Measurements from ENCODE around the gene SAG.

Gene SAG

GRCh38 chr2:233290051-233290845, 17.4 kb upstream of the SAG start:
- DNase-seq, result no peak

DNA sequence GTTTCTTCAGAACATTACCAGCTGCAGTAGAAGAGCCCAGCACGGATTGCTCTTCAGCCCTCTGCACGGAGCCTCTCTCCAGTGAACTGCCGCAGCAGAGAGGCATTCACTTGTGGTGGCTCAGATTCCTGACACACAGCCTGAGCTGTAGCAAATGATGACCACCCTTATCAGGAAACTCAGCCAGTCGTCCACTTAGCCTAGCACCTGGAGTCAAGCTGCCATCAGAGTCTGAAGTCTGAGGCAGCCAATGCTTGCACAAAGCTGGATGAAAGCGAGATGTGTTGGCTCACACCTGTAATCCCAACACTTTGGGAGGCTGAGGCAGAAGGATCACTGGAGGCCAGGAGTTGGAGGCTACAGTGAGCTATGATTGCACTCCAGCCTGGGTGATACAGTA, 11.7 kb upstream of the SAG start:
- DNase-seq, result no peak

DNA sequence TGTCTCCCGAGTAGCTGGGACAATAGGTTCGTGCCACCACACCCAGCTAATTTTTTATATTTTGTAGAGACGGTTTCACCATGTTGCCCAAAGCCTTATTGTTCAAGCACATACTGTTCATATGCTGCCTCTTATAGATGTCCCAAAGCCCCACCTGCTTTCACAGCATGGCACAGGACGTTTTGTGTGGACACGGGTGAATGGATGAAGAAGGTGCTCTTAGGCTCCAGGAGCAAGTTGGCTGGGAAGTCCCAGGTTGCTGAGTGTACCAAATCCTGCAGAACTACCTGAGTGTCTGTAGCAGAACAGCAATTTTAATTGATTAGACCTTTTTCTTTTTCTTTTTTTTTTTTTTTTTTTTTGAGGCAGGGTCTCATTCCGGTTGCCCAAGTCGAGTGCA, 10.5 kb upstream of the SAG start:
- no peak for DNase-seq

DNA sequence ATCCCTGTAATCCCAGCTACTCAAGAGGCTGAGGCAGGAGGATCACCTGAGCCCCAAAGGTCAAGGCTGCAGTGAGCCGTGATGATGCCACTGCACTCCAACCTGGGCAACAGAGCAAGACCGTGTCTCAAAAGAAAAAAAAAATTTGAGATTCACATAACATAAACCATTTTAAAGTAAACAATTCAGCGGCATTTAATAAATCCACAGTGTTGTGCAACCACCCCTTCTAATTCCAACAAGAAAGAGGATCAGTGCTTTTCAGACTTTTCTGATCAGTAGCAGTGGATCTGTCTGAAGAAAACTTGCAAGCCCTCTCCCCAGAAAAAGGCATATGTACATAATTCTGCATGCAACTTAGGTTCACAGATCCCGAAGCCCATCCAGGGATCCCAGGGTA, 7.2 kb upstream of the SAG start:
- no peak for DNase-seq

DNA sequence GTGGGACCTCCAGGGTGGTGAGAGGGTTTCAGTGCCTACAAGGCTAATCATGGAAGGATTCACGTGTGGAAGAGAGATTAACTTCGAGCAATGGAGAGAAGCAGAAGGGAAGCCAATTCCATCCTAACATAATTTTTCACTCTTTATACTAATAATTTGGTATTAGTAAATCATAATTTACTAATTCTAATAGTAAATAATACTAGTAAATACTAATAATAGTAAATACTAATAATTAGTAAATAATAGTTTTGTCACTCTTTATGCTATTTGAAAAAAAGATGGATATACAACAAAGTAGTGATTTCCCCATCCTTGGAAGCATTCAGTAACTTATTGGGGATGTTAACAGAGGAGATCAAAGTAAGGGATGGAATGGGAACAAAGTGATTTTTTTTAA, 6.4 kb upstream of the SAG start:
- no peak for DNase-seq

- DNase-seq, result no peak
These were observed 5.8 kb upstream of the SAG start for GRCh38 chr2:233301811-233302210.

DNA sequence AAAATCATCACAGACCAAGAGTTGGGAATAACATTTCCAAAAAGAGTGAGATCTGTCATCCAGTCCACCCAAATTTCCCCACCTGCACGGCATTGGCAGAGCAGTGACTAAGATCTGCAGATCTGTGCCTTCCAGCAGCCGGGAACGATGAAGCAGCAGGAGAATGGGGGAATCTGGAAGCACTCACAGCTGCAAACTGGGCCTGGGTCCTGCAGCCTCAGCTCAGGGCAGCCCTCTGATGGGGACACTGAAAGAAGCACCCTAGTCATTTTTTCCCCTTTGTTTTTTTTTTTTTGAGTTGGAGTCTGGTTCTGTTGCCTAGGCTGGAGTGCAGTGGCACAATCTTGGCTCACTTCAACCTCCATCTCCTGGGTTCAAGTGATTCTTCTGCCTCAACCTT, 4.4 kb upstream of the SAG start:
- DNase-seq, result no peak

GRCh38 chr2:233311241-233311926, 3.8 kb downstream of the SAG start:
- DNase-seq, result no peak

GRCh38 chr2:233312874-233313273, 5.3 kb downstream of the SAG start:
- no peak for DNase-seq

GRCh38 chr2:233314180-233314925, 6.7 kb downstream of the SAG start:
- DNase-seq, result no peak

- DNase-seq, result no peak
These were observed 9.8 kb downstream of the SAG start for GRCh38 chr2:233317196-233317943.

DNA sequence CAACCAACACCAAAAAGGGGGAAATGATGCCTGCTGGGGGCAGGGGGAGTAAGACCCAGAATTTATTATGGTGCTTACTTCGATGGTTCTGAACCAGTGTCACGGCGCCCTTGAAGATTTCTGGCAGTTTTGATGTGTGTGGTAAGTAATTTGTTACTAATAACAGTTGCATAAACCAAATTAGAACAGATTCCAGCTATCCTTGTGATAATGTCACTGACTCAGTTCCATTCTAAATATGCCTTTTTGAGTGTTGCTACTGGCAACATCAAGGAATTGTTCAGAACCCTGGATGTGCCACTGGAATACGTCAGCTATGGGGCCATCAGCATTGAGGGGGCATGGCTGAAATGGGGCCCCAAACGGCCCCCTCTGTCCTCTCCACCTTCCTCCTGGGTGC, 11.6 kb downstream of the SAG start:
- DNase-seq, result no peak

DNA sequence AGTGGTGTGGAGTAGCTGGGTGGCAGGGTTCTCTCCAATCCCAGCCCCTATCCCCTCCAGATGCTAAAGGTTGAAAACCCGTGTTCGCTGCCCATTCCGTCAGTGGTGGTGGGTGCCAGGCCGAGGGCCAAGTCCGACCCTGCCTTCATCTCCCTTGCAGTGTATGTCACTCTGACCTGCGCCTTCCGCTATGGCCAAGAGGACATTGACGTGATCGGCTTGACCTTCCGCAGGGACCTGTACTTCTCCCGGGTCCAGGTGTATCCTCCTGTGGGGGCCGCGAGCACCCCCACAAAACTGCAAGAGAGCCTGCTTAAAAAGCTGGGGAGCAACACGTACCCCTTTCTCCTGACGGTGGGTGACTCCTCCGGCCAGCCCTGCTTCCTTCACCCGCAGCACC, 12.9 kb downstream of the SAG start:
- DNase-seq, result no peak

GRCh38 chr2:233321166-233321565, 13.6 kb downstream of the SAG start:
- DNase-seq, result peak in 1 of 2 experiments; percentile 11

DNA sequence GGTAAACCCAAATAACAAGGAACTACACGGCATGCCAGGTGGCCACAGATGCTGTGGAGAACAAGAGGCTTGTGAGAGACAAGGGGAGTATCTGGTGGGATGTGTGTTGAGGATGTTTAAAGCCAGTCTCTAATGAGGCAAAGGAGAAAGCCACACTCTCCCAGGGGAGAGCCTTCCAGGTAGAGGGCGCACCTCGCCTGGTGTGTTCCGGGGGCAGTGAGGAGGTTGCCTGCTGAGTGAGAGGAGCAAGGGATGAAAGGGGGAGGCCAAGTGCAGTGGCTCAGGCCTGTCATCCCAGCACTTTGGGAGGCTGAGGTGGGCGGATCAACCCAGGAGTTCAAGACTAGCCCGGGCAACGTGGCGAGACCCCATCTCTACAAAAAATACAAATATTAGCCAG, 16.2 kb downstream of the SAG start:
- no peak for DNase-seq

DNA sequence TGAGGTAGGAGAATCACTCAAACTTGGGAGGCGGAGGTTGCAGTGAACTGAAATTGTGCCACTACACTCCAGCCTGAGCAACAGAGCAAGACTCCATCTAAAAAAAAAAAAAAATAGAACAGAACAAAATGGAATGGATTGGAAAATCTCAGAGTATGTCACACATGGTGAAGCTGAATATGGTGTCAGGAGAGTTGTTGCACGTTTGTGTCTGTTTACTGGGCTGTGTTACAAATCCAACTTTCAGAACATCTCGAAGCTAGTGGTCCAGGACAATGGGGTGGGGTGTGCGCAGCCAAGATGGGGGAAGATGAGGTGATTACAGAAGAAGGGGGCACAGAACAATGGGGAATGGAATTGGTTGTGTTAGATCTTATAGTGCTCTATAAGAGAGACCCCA, 17.6 kb downstream of the SAG start:
- DNase-seq, result no peak

DNA sequence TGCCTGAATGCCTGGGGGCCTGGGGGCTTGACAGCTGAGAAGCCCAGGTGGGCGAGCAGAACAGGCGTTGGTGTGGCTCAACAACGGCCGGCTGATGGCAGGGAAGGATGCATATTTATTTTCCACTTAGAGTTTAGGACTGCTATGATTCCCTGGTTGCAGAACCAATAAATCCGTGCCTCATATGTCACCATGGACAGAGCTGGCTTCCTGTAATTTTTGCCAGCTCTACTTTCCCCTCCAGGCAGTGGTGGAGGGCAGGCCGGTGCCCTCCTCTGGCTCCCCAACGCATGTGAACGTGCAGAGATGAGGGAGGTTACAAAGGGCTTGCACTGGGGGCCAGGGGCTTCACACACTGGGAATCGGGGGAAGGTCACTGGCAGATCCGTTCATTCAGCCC, 18.2 kb downstream of the SAG start:
- no peak for DNase-seq

GRCh38 chr2:233326500-233326899, 18.9 kb downstream of the SAG start:
- no peak for DNase-seq

- no peak for DNase-seq
These were observed 21.3 kb downstream of the SAG start for GRCh38 chr2:233328922-233329321.

DNA sequence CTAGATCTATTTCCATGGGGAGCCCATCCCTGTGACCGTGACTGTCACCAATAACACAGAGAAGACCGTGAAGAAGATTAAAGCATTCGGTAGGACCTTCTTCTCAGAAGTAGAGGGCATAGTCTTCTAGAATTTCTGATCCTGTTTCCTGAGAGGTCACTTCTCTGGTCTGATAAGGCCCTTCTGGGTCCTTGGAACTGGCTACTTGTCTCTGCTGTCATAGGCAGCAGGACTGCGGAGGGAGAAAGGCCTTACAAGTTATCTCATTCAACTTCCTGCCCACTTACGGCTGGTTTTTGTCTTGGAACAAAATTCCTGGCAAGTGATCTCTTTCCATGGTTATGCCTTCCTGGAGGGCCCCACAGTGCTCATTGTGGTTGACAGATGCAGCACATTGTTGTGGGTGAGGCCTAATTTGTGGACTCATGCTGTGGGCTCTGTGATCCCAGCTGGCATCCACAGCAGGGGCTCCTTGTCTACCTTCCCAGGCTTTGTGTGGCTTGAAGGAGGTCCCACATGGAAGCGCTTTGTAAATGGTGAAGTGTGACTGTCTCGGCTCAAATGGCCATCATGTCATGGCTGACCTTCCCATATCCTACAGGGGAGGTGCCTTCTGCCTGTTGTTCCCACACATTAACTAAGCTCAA, 22.0 kb downstream of the SAG start:
- DNase-seq, result peak in 1 of 2 experiments; percentile 71

- no peak for DNase-seq
These were observed 23.9 kb downstream of the SAG start for GRCh38 chr2:233331536-233331935.

DNA sequence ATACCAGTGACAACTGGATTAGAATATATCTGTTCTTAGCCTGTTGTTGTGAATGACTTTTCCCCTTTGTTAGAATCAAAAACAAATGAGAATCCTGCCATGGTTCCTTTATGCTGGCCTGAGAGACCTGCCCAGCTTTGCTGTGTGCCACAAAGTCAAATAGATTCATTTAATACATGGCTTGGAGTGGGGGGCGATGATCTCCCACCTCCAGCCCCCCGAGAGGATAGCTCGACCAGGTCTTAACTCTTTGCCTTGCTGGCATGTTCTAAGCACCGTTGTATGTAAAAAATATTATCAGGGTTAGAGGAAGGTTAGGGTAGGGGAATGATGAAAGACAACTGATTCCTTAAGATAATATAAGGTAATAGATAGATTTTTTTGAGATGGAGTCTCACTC, 24.5 kb downstream of the SAG start:
- no peak for DNase-seq

DNA sequence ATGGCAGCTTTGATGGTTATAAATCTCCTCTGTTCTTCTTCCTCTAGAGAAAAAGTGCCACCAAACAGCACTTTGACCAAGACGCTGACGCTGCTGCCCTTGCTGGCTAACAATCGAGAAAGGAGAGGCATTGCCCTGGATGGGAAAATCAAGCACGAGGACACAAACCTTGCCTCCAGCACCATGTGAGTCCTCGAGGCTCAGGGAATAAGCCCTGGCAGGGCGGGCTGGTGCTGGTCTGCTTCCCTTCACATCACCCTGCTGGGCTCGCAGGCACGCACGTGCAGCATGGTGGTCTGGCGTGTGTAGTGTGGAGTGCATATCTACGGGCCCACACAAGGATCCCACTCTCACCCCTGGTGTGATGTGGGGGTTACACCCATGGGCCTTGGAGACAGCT, 27.3 kb downstream of the SAG start:
- DNase-seq, result no peak

All from NCI-H446 (cell line).